GM06990 (cell line): Measurements from ENCODE around the gene FMN1.
"Not testable (repeated sequence)": the region's sequence is repeated elsewhere in the genome, so short reads cannot be mapped to it uniquely, and the experiment has no call there.

Experiments used
- DNase-seq: peaks from one replicate; pipeline ENCODE4 v3.0.0-alpha.2; 2011; ENCODE audit not compliant: insufficient read length; ENCODE audit errors: extremely low read depth
- H3K27me3 ChIP-seq: replicated peaks from 2 replicates; pipeline ENCODE4 v1.6.0; 2011; ENCODE audit warnings: low read length; ENCODE audit not compliant: control insufficient read depth, insufficient read depth
- H3K36me3 ChIP-seq: 2 replicates; pipeline ENCODE4 v1.5.1; 2011; ENCODE audit warnings: low read length; ENCODE audit not compliant: control insufficient read depth, insufficient read depth
- H3K4me3 ChIP-seq: replicated peaks from 2 replicates; pipeline ENCODE4 v1.5.1; 2011; ENCODE audit warnings: low read depth, mild to moderate bottlenecking, control low read depth, low read length
- CTCF ChIP-seq: IDR thresholded peaks from 2 replicates; pipeline ENCODE4 v1.5.1; 2011; ENCODE audit warnings: low read length, control low read depth, mild to moderate bottlenecking, inconsistent platforms; ENCODE audit not compliant: insufficient read depth, poor library complexity, severe bottlenecking

Gene FMN1

GRCh38 chr15:32855942-32856341, 338.6 kb downstream of the FMN1 start:
- no peaks in the 10 kb centered on the region for H3K27me3 ChIP-seq
- no peak for DNase-seq
- no peaks in the 10 kb centered on the region for H3K36me3 ChIP-seq
- no peak for TF ChIP-seq CTCF
- H3K4me3 ChIP-seq = no peak overlapping the region

DNA sequence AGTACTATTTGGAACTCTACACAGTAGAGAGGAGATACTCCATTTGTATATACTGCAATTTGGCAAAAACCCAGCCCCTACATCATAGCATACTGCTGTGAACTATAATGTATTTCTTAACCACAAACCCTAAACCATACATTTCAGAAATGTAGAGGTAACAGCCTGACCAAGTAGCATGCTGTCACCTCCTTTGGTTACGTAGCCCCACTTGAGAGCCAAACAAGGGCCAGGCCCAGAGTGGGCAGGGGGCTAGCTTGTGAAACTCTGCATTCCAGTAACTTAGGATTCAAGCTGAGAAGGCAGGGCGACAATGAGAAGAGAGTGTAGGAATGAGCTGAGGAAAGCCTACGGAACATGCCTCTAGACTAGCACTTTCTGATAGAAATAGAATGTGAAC, 340.9 kb downstream of the FMN1 start:
- Histone ChIP-seq H3K36me3 (no peaks in the 10 kb centered on the region), H3K4me3 (no peak overlapping the region), H3K27me3 (no peaks in the 10 kb centered on the region)
- no peak for TF ChIP-seq CTCF
- no peak for DNase-seq

- no peak for DNase-seq
Observed at GRCh38 chr15:32852771-32853170, 341.7 kb downstream of the FMN1 start.

GRCh38 chr15:32852017-32852416, 342.5 kb downstream of the FMN1 start:
- no peak overlapping the region for H3K4me3 ChIP-seq
- no peaks in the 10 kb centered on the region for H3K27me3 ChIP-seq
- no peak for TF ChIP-seq CTCF

More at GRCh38 chr15:32852771-32853170, 341.7 kb downstream of the FMN1 start:
- Histone ChIP-seq H3K27me3 (no peaks in the 10 kb centered on the region), H3K4me3 (no peak overlapping the region), H3K36me3 (no peaks in the 10 kb centered on the region)
- TF ChIP-seq CTCF = no peak

GRCh38 chr15:32851572-32851971, 342.9 kb downstream of the FMN1 start:
- Histone ChIP-seq H3K27me3 (no peaks in the 10 kb centered on the region), H3K4me3 (no peak overlapping the region), H3K36me3 (no peaks in the 10 kb centered on the region)
- no peak for DNase-seq
- TF ChIP-seq CTCF = no peak

More at GRCh38 chr15:32852017-32852416, 342.5 kb downstream of the FMN1 start:
- no peak for DNase-seq
- H3K36me3 ChIP-seq = no peaks in the 10 kb centered on the region

DNA sequence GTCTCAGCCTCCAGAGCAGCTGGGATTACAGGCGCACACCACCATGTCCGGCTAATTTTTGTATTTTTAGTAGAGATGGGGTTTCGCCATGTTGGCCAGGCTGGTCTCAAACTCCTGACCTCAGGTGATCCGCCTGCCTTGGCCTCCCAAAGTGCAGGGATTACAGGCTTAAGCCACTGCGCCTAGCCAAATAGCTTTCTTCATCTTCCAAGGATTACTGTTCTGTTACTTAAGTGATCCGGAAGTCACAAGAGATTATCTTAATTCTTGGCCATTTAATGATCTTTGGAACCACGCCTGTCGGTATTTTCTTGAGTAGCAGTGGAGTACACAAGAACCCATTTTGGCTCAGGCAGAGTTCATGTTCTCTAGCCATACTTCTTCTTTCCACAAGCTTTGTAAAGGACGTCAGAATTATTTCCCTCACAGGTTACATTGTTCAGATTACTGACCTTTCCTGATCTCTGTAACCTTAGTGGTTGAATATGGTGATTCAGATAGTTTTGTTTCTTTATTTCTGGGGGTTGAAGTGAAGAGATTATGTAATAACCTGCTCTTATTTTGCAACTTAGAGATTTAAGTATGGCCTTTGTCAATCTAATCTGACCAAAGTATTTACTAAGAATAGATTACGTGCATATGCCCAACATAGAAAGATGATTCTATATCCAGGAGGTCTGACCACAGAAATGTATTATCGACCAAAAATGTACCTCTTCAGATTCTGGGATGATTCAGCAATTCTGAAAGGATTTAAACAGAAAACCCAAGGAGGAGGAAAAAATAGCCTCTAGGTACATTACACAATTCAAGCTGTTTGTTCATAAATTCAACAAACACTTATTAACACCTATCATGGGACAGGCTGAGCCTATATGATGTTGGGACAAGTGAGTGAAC, 344.5 kb downstream of the FMN1 start:
- H3K27me3 ChIP-seq = no peaks in the 10 kb centered on the region
- no peak for DNase-seq
- no peak for TF ChIP-seq CTCF
- no peaks in the 10 kb centered on the region for H3K36me3 ChIP-seq
- no peak overlapping the region for H3K4me3 ChIP-seq

GRCh38 chr15:32846671-32847070, 347.8 kb downstream of the FMN1 start:
- H3K4me3 ChIP-seq, H3K27me3 ChIP-seq, H3K36me3 ChIP-seq, DNase-seq: not testable (repeated sequence)
